Hepatocyte (in vitro differentiated cells): ENCODE results near the gene SLC34A2.

Source experiments
- EZH2phosphoT487 ChIP-seq: fragments of 200-600 bp; sonication (generic); IDR thresholded peaks from one replicate; pipeline ENCODE4 v1.6.1; 2018; ENCODE audit warnings: antibody characterized with exemption, mild to moderate bottlenecking, low read depth, moderate library complexity; ENCODE audit not compliant: unreplicated experiment, severe bottlenecking
- TF ChIP-seq, protein P1 (sequence below): fragments of 200-600 bp; sonication (generic); IDR thresholded peaks from 2 replicates; pipeline ENCODE4 v1.5.1; 2016; ENCODE audit warnings: antibody characterized with exemption, mild to moderate bottlenecking; ENCODE audit not compliant: poor library complexity

DNA sequence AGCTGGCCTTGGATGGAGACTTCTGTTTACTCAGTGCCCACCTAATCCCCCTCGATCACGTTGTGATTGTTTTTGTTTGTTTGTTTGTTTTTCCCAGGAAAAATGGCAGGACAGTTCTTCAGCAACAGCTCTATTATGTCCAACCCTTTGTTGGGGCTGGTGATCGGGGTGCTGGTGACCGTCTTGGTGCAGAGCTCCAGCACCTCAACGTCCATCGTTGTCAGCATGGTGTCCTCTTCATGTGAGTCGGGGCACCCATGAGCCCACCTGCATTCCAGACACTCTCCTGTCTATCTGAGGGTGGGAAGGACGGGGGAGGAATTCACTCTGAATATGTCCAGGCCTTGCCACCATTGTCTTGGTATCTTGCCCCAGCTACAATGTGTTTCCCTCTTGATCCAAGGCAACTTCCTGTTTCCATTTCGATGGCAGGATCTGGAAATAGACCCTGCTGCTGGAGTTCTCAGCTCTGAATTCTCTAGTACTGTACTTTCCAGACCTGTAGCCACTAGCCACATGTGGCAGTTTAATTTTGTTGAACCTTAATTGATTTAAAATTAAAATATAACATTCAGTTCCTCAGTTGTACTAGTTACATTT lies 10.5 kb downstream of the SLC34A2 start:
- TF ChIP-seq, protein P1, sequence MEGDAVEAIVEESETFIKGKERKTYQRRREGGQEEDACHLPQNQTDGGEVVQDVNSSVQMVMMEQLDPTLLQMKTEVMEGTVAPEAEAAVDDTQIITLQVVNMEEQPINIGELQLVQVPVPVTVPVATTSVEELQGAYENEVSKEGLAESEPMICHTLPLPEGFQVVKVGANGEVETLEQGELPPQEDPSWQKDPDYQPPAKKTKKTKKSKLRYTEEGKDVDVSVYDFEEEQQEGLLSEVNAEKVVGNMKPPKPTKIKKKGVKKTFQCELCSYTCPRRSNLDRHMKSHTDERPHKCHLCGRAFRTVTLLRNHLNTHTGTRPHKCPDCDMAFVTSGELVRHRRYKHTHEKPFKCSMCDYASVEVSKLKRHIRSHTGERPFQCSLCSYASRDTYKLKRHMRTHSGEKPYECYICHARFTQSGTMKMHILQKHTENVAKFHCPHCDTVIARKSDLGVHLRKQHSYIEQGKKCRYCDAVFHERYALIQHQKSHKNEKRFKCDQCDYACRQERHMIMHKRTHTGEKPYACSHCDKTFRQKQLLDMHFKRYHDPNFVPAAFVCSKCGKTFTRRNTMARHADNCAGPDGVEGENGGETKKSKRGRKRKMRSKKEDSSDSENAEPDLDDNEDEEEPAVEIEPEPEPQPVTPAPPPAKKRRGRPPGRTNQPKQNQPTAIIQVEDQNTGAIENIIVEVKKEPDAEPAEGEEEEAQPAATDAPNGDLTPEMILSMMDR, result no peak
- no peak for TF ChIP-seq EZH2phosphoT487
